Esophagus muscularis mucosa (tissue), 3 donors: ENCODE data around the gene CPT1A.

Source experiments
- EP300 ChIP-seq: sonication (generic); formaldehyde crosslinking; IDR thresholded peaks from one replicate; pipeline ENCODE4 v1.6.1; 2017; ENCODE audit warnings: antibody characterized with exemption
- TF ChIP-seq, protein P1 (sequence below), 3 experiments: fragments of 200-600 bp in 2 of 3; fragments of 450-650 bp in 1 of 3; sonication (generic) in 2 of 3; IDR thresholded peaks; one replicate each; pipeline ENCODE4 v1.5.1; 2017 to 2019; ENCODE audit warnings: antibody characterized with exemption in 3 of 3, mild to moderate bottlenecking in 2 of 3, moderate library complexity in 1 of 3

DNA sequence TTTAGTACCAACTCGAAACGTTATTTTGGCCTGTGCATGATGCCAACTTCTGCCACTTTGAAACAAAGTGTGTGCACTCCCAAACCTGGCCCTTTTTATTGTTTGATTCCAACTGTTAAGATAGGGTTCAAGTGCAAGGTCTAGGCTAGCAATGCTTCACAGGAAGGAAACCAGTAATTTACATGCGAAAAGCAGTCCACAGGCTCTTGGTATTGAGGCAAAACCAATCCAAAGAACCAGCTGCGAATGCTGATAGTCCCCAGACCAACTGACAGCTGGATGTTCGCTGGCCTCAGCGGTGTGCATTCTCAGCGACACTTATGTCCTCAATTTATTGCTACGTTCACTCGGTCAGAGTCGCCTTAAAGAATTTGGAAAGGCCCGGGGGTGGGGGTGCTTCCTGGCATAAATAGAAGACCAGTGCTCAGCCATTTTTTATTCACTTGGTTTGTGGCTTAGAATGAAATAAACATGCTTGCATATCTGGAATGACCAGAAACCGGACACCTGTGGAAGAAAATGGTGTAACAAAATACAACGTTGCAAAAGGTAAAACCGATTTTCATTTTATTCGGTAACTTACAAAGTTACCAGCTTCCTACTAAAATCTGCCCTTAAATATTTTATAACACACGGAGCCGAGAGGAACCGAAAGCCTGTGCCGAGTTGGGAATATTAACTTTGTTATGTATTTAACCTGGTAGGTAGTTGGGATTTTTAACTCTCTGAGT lies 1.6 kb downstream of the CPT1A start:
- TF ChIP-seq, protein P1, sequence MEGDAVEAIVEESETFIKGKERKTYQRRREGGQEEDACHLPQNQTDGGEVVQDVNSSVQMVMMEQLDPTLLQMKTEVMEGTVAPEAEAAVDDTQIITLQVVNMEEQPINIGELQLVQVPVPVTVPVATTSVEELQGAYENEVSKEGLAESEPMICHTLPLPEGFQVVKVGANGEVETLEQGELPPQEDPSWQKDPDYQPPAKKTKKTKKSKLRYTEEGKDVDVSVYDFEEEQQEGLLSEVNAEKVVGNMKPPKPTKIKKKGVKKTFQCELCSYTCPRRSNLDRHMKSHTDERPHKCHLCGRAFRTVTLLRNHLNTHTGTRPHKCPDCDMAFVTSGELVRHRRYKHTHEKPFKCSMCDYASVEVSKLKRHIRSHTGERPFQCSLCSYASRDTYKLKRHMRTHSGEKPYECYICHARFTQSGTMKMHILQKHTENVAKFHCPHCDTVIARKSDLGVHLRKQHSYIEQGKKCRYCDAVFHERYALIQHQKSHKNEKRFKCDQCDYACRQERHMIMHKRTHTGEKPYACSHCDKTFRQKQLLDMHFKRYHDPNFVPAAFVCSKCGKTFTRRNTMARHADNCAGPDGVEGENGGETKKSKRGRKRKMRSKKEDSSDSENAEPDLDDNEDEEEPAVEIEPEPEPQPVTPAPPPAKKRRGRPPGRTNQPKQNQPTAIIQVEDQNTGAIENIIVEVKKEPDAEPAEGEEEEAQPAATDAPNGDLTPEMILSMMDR (IDR thresholded peaks at IDR 0.05), result no peak
- no peak for TF ChIP-seq EP300
